GM08714 (cell line): ENCODE data around the gene KCNG2.

Experiments used
- H3K4me3 ChIP-seq: fragments of 200-500 bp; sonication (Bioruptor generic); 2 replicates; pipeline ENCODE4 v1.5.1; 2014; ENCODE audit warnings: mild to moderate bottlenecking, low read length, inconsistent platforms
- ZNF274 ChIP-seq: IDR thresholded peaks from 2 replicates; pipeline ENCODE4 v1.6.1; 2012; ENCODE audit warnings: mild to moderate bottlenecking, low read depth, low read length

Gene KCNG2

DNA sequence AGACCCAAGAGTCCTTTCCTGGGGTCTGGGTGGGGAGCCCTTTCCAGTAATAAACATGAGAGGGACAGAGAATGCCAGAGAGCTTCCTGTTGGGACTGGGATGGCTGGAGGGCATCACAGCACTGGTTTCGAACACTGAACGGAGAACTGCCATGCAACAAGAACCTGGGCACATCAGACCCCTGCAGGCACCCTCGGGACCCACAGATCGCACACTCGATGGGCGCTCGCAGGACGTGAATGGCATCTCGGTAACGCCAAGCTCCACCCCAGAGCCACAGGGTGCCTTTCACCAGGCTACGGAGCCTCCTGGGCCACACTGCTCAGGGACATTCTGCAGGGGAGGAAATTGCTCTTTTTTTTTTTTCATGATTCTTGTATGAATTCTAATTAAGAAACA lies 128.6 kb downstream of the KCNG2 start:
- no peak for TF ChIP-seq ZNF274
- H3K4me3 ChIP-seq = no peak overlapping the region

- H3K4me3 ChIP-seq = no peak overlapping the region
- no peak for TF ChIP-seq ZNF274
Observed at GRCh38 chr18:79926715-79927606, 129.2 kb downstream of the KCNG2 start.

DNA sequence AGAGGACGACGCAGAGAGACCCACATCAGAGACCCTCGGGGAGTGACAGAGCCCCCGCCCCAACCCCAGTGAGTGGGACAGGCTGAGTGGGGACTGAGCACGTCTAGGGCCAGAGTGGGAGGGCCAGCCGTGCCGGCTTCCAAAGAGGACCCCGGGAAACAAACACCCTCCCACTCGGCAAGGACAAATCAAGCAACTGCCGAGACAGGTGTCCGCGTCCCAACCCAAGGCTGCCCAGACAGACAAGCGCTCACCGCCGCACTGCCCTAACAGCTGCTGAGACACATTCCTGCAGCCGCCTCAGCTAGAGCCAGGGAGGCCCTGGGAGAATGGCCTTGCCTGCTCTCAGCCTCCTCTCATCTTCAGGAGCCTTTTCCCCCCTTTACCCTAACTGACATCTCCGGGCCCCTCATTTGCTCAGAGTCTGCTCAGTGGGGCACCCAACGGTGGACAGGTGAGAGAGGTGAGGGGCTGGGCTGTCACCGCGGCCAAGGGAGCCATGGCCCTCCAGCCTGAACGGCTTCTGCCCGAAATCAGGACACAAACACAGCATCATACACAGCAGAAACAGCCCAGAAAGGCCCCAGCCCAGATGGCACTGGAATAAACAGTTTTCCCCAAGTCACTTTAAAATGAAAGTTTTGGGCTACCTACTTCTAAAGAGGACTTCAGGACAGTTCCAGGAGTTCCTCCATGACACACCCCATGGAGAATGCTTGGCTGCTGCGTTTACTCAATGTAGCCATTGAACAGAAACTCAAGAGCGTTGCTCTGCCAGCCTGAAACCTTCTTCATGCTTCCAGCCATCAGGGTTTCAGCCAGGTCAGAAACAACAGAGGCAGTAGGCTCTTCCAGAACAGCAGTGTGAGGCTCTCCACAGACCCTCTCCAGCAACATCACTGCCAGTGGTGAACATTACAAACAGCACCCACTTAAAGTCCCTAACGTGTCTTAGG lies 130.1 kb downstream of the KCNG2 start:
- no peak for TF ChIP-seq ZNF274
- H3K4me3 ChIP-seq = no peak overlapping the region

- no peak for TF ChIP-seq ZNF274
- H3K4me3 ChIP-seq = no peak overlapping the region
Observed at GRCh38 chr18:79928563-79928960, 130.8 kb downstream of the KCNG2 start.

- no peak for TF ChIP-seq ZNF274
Observed at GRCh38 chr18:79930020-79930642, 132.4 kb downstream of the KCNG2 start.

GRCh38 chr18:79931475-79931874 lies 133.7 kb downstream of the KCNG2 start:
- no peak overlapping the region for H3K4me3 ChIP-seq
- no peak for TF ChIP-seq ZNF274

More at GRCh38 chr18:79930020-79930642, 132.4 kb downstream of the KCNG2 start:
- no peak overlapping the region for H3K4me3 ChIP-seq

- TF ChIP-seq ZNF274 = no peak
- H3K4me3 ChIP-seq = no peak overlapping the region
Observed at GRCh38 chr18:79932907-79933306, 135.2 kb downstream of the KCNG2 start.

DNA sequence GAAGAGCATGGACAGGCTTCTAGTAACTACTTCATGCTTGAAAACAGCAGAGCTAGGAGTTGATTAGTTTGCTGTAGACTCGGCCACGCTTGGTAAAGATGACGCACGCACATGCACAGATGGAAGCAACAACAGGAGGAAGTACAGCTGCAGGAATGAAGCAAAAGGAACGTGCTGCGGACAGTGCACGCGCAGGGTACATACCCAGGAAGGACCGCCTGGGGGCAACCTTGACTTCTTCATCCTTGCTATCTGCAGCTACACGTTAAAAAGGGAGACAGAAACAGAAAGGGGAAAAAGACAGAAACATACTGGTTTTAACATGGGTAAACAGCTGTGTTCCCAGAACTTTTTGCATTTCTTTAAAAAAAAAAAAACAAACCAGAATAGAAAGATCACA lies 136.0 kb downstream of the KCNG2 start:
- no peak overlapping the region for H3K4me3 ChIP-seq
- no peak for TF ChIP-seq ZNF274

GRCh38 chr18:79934311-79935097 lies 136.8 kb downstream of the KCNG2 start:
- TF ChIP-seq ZNF274 = no peak
- no peak overlapping the region for H3K4me3 ChIP-seq

GRCh38 chr18:79935098-79935480 lies 137.4 kb downstream of the KCNG2 start:
- no peak for TF ChIP-seq ZNF274
- no peak overlapping the region for H3K4me3 ChIP-seq

DNA sequence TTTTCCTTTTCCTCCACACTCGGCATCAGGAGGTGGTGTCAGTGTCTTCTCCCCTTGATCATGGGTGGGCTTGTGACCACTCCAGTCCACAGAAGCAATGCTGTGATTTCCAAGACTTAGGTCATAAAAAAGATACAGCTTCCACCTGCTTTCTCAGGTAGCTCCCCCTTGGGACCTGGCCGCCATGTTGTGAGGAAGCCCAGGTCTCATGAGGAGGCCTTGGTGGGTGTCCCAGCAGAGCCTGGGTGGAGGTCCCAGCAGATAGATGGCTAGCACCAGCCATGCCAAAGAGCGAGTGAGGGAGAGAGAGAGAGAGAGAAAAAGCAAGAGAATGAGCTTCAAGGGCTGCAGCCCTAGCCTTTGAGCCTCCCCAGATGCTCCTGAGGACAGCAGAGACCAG lies 137.8 kb downstream of the KCNG2 start:
- no peak for TF ChIP-seq ZNF274
- H3K4me3 ChIP-seq = no peak overlapping the region

DNA sequence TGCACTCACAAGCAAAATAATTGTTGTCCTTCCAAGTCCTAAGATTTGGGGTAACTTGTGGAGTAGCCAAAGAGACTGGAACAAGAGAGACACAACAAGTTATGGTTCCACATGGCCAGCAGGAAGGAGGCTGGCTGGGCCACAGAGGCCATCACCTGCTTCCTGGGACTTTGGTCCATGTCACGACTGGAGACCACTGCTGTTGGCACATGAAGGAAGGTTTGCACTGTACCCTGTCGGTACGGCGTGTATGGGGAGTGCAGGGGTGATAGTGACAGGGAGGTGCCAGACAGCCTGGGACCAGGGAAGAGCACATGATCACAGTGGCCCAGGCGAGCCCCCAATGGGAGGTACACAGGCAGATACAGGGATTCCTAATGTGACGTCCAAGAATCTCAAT lies 138.2 kb downstream of the KCNG2 start:
- TF ChIP-seq ZNF274 = no peak
- no peak overlapping the region for H3K4me3 ChIP-seq

DNA sequence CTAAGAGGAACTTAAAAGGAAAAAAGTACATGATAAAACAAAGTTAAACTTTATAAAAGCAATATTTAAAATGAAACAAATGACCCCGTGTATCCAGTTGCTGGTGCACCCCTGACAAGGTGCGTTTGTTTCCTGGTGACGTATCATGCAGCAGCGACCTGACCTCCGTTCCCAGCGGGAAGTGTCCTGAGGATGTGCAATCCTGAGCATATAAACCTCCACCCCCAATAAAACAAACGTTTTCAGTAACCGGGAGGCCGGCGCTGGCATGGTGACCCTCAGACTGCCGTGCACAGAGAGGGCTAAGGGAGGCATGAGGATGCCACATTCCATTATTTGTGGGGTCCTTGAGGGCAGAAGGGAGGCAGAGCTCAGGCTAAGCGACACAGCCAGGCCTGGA lies 138.9 kb downstream of the KCNG2 start:
- H3K4me3 ChIP-seq = no peak overlapping the region
- no peak for TF ChIP-seq ZNF274
